Fibroblast of the conjunctiva (primary cell): ENCODE measurements around the gene CACNG1.
"Not testable (repeated sequence)": the region's sequence is repeated elsewhere in the genome, so short reads cannot be mapped to it uniquely, and the experiment has no call there.

Experiments used
- DNase-seq: peaks from one replicate; pipeline ENCODE4 v3.0.0-alpha.2; 2010; ENCODE audit warnings: low read depth

The CACNG1 gene

GRCh38 chr17:67025216-67025792 lies 19.1 kb upstream of the CACNG1 start:
- DNase-seq: no peak

GRCh38 chr17:67026341-67026740 lies 18.0 kb upstream of the CACNG1 start:
- DNase-seq: no peak

- no peak for DNase-seq
Measured at GRCh38 chr17:67027031-67027628, 17.2 kb upstream of the CACNG1 start.

- no peak for DNase-seq
Measured at GRCh38 chr17:67030641-67031040, 13.7 kb upstream of the CACNG1 start.

- DNase-seq: no peak
Measured at GRCh38 chr17:67032382-67032781, 12.0 kb upstream of the CACNG1 start.

GRCh38 chr17:67032985-67033384 lies 11.4 kb upstream of the CACNG1 start:
- DNase-seq: no peak

GRCh38 chr17:67033613-67034012 lies 10.7 kb upstream of the CACNG1 start:
- no peak for DNase-seq

GRCh38 chr17:67035131-67036083 lies 8.9 kb upstream of the CACNG1 start:
- DNase-seq: no peak

- no peak for DNase-seq
Measured at GRCh38 chr17:67038861-67039365, 5.4 kb upstream of the CACNG1 start.

GRCh38 chr17:67040652-67041051 lies 3.7 kb upstream of the CACNG1 start:
- no peak for DNase-seq

- DNase-seq: not testable (repeated sequence)
Measured at GRCh38 chr17:67041119-67041518, 3.2 kb upstream of the CACNG1 start.

- no peak for DNase-seq
Measured at GRCh38 chr17:67041531-67041930, 2.8 kb upstream of the CACNG1 start.

- no peak for DNase-seq
Measured at GRCh38 chr17:67041941-67042899, 2.1 kb upstream of the CACNG1 start.

- DNase-seq: no peak
Measured at GRCh38 chr17:67043283-67043682, 1.1 kb upstream of the CACNG1 start.

- DNase-seq: no peak
Measured at GRCh38 chr17:67044940-67045339, 586 bp downstream of the CACNG1 start.

GRCh38 chr17:67046398-67046797 lies 2.0 kb downstream of the CACNG1 start:
- DNase-seq: no peak

GRCh38 chr17:67047382-67047781 lies 3.0 kb downstream of the CACNG1 start:
- no peak for DNase-seq

- DNase-seq: no peak
Measured at GRCh38 chr17:67049025-67049739, 4.8 kb downstream of the CACNG1 start.

GRCh38 chr17:67050066-67050465 lies 5.7 kb downstream of the CACNG1 start:
- no peak for DNase-seq

GRCh38 chr17:67050471-67051154 lies 6.3 kb downstream of the CACNG1 start:
- no peak for DNase-seq
